Epithelial cell of prostate (primary cell): Measurements from ENCODE around the gene CA5B.
"Not testable (repeated sequence)": the region's sequence is repeated elsewhere in the genome, so short reads cannot be mapped to it uniquely, and the experiment has no call there.

Experiments used
- DNase-seq: peaks from one replicate; pipeline ENCODE4 v3.0.0-alpha.2; 2011; ENCODE audit warnings: low read depth, low spot score
- H3K27ac ChIP-seq: fragments of 450-650 bp; 2 replicates; pipeline ENCODE4 v1.5.1; 2017; ENCODE audit warnings: mild to moderate bottlenecking

Gene CA5B

DNA sequence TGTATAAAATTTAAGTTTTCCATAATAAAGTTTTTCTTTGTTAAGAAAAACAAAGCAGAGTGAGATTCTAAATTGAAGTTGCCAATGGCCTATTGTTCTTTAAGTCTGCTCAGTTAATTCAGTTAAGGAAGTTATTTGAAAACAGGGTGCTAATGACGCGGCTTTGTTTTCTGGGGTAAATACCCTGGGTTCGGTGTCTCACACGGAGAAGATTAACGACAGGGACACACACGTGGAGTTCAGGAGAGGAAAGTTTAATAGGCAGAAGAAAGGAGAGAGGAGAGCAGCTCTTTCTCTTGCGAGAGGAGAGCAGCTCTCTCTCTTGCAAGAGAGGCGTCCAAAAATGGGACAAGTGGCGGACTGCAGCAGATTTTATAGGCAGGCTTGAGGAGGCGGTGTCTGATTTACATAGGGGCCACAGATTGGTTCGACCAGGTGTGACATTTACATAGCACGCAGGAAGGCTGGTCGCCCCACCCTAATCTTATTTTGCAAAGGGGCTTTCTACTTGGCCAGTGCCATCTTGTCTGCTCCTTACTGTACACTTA, 9.6 kb downstream of the CA5B start:
- DNase-seq = no peak
- H3K27ac ChIP-seq = no peak overlapping the region

DNA sequence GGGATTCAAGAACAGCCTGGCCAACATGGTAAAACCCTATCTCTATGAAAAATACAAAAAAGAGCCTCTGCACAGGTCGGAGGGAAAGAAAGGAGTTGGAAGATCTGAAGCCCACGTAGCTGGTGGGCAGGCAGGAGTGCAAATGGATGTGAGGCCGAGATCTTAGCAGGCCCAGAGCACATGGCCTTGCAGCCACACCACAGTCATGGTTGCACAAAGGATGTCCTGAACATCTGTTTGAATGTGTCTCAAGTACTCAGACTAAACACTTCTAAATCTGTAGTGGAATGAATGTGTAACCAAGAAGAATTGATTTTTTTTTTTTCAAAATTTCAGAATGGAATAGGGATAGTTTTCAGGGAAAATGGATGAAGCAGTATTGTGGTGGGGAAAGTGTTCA, 10.8 kb downstream of the CA5B start:
- H3K27ac ChIP-seq = no peak overlapping the region
- no peak for DNase-seq

DNA sequence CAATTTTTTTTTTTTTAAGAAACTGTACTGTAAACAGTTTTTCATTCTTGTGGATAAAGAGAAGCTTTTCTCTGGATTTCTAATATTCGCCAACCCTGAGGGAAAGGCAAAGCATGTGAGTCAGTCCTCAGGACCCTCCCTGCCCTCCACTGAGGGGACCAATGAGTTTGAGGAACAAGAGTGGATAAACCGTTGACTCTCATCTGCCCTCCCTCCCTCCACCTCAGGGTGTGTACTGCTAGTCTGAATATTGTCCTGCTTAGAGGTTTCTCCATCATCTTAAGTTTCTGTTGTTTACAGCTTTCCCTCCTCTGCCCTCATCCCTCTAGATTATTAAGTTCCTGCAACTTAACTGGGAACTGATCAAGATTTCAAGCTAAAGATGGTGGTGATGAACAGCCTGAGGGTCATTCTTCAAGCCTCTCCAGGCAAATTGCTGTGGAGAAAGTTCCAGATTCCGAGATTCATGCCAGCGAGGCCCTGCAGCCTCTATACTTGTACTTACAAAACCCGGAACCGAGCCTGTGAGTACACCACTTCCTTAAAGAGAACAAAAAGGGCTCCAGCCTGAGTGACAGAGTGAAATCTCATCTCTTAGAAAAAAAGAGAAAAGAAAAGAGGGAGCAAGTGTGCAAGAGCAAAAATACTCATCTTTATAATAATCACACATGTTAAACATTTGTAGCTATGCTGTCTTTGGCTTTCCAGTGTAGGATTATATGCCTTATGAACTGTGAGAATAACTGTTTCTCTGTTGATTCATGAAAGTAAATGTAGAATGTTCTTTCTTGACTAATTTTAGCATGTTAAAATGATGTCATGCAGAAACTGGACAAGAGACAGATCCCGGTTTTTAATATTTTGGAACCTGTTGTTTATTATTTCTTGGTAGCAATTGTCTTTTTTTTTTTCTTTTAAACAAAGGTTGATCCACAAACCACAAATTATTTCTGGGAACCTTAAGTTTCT, 11.9 kb downstream of the CA5B start:
- H3K27ac ChIP-seq = no peak overlapping the region
- no peak for DNase-seq

DNA sequence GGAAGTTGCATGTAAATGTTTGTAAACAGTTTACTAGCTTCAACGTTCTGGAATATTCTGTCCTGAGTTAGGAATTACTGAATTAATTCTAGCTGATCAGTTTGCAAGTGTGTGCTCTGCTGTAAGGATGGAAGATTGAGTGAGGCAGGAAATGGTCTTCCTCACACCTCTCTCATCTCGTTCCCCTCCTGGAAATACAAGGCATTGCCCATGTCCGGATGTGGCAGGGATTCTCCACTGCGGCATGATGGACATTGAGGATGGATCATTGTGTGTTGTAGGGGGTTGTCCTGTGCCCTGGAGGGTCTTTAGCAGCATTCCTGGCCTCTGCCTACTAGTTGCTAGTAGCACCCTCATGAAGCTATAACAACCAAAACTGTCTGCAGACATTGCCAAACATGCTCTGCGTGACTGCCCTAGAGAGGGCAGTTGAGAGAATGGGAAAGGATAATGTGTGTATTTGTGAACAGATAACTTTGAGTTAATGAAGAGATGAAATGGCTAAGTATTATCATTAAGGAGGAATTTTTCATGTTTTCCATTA, 12.6 kb downstream of the CA5B start:
- no peak for DNase-seq
- H3K27ac ChIP-seq = no peak overlapping the region

DNA sequence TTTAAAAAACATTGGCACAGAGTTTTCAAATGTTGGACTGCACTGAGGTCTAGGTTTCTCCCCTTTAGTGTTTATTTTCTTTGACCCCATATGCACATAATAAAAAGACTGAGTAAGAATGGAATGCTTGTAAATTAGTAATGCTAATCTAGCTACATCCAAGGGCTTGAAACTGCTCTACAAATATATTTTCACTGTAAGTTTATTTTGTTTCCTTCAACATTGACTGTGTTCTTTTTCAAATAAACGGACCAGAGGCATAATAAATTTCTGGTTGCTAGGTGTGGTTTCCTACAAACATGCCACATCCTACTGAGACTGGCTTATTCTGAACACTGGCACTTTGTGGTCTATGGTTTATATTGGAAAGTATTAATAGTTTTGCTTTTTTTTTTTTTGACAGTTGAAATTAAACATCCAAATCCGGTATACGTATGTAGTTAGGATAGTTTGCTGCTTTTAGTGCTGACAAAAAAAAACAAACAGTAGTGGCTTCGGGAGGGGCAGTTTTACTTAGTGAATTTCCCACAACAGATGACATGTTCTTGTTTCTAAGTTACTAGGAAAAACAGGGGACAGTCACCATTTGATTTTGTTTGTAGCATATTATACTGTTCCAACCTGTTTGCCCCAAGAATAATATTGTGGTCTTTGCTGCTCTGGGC, 13.2 kb downstream of the CA5B start:
- no peak overlapping the region for H3K27ac ChIP-seq
- DNase-seq = no peak

DNA sequence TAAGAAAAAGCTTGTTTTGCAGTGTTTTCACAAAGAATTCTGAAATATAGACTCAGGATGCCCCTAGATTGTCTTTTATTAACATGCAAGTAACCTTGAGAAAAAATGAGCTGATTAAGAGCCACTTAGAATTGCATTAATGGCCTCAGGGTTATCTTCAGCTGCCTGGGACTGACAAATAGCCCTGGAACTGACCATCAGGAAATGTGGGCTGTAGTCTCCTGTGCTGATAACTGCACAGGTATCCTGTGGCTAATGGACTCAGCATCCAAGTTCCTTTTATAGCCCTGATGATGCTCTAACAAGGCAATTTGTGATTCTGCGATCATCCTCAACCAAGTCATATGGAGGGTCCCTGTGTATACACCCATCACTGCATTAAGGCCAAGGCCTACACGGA, 17.0 kb downstream of the CA5B start:
- DNase-seq = no peak
- no peak overlapping the region for H3K27ac ChIP-seq

DNA sequence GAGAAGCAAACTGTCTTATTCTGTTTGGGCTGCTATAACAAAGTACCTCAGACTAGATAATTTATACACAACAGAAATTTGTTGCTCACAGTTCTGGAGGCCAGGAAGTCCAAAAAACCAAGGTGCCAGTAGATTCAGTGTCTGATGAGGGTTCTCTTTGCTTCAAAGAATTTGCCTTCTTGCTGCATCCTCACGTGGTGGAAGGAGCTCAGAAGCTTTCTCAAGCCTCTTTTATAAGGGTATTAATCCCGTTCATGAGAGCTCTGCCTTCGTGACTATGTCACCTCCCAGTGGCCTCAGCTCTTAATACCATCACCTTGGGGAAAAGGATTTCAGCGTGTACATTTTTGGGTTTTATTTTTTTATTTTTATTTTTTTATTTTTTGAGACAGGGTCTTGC, 20.1 kb downstream of the CA5B start:
- DNase-seq = no peak
- H3K27ac ChIP-seq = no peak overlapping the region

DNA sequence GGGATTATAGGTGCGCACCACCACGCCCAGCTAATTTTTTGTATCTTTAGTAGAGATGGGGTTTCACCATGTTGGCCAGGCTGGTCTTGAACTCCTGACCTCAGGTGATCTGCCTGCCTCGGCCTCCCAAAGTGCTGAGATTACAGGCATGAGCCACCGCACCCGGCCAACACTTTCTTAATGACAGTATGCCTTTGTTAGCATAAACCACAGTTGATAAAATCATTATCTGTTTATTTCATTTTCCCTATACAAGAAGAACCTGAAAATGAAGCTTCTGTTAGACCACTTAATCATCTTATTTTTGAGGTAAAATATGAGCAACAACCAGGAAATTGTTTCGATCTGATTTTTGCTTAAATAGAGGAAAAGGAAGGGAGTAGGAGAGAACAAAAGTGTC, 21.8 kb downstream of the CA5B start:
- DNase-seq, H3K27ac ChIP-seq: not testable (repeated sequence)

DNA sequence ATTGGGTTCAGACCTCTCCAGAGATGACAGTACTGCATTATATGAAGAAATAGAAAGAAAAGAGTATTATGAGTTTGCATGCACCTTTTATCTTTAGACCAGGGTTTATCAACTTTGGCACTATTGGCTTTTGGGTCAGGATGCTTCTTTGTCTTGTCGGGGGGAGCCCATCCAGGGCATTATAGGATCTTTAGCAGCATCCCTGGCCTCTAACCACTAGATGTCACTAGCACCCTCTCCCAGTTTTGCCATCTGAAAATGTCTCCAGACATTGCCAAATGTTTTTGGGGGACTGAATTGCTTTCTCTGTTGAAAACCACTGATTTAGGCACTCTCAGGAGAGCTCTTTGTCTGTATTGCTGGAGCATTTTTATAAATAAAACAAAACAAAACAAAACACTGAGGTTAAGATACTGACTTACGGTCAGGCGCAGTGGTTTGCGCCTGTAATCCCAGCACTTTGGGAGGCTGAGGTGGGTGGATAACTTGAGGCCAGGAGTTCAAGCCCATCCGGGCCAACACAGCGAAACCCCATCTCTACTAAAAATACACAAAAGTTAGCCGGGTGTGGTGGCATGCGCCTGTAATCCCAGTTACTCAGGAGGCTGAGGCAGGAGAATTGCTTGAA, 23.6 kb downstream of the CA5B start:
- no peak for DNase-seq
- no peak overlapping the region for H3K27ac ChIP-seq

DNA sequence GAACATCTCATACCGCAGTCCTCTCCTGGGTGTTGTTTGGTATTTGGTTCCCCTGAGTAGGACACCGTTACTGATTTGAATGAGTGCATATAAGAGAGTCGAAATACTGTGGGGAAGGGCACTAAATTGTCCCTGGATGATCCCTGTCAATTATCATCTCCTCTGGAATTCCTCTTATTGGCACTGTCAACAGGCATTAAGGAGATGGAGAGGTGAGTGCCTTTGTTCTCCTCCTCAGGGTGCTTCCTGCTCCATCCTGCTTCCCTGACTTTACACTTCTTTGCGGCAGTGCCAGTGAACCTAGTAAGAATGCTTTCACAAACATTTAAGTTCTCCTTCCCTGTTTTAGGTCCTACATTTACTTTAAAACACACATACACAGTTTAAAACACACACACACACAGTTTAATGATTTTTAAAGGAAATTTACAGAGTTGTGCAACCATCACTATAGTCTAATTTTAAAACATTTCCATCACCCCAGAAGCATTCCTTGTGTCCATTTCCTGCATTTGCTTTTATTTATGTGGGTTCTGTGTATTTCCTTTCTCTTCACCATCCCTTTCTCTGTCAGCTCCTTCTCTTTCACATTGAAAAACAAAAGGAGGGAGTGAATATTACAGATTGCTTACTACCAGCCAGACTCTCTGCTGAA, 31.4 kb downstream of the CA5B start:
- DNase-seq = no peak
- no peak overlapping the region for H3K27ac ChIP-seq

DNA sequence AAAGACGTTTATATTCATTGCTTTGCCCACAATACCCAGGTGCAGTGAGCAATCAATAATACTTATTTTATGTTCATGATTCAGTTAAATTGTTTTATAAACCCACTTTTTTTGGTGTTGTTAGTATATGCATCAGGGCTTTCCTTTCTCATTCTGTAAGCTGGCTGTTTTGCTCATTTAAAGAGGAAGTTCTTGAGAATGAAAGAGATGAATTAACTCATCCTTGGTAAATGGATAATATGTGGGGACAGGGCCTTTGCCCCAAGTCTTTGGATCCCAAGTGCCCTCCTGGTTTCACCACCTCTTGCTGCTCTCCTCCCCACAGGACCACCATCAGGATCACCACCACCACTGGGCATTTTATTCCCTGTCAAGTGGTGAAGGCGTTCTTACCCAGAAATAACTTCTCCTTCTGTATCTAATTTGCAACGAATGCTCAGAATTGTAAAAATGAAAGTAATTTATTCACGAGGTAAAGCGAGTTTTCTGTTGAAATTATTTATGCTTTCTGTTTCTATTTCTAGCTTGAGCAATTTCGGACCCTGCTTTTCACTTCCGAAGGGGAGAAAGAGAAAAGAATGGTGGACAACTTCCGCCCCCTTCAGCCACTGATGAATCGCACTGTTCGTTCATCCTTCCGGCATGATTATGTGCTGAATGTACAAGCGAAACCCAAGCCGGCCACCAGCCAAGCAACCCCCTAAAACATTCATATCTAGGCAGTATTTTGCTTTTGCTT, 44.1 kb downstream of the CA5B start:
- no peak for DNase-seq
- no peak overlapping the region for H3K27ac ChIP-seq

DNA sequence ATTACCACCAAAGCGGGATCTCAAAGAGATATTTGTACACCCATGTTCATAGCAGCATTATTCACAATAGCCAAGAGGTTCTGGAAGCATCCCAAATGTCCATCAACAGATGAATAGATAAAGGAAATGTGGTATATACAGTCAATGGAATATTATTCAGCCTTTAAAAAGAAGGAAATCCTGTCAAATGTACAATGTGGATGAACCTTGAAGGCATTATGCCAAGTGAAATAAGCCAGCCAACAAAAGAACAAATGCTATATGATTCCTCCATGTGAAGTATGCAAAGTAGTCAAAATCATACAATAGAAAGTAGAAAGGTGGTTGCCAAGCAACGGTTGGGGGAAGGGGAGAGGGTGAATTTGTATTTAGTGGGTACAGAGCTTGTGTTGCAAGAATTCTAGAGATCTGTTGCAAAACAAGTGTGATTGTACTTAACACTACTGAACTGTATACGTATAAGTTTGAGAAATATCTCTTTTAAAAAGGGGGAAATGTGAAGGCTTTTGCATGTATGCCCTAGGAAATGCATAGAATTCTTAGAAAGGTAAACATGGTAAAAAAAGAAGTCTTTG, 47.2 kb downstream of the CA5B start:
- H3K27ac ChIP-seq = no peak overlapping the region
- no peak for DNase-seq

DNA sequence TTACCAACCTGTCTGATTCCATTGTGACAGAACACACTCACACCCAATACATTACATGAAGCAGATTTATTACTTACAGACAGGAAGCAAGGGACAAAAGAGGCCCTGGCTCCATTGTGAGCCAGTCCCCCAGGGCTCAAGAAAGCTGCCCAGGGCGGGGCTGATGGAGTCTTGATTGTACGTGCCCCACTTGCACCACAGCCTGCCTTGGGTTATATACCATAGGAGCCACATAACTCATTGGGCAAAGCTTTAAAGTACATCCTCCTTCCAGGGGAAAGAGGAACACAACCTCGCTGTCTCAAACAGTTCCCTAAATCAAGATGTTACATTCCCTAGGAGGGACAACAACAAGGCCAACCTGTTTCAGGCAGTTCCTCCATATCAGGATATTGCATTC, 48.8 kb downstream of the CA5B start:
- DNase-seq = no peak
- no peak overlapping the region for H3K27ac ChIP-seq

DNA sequence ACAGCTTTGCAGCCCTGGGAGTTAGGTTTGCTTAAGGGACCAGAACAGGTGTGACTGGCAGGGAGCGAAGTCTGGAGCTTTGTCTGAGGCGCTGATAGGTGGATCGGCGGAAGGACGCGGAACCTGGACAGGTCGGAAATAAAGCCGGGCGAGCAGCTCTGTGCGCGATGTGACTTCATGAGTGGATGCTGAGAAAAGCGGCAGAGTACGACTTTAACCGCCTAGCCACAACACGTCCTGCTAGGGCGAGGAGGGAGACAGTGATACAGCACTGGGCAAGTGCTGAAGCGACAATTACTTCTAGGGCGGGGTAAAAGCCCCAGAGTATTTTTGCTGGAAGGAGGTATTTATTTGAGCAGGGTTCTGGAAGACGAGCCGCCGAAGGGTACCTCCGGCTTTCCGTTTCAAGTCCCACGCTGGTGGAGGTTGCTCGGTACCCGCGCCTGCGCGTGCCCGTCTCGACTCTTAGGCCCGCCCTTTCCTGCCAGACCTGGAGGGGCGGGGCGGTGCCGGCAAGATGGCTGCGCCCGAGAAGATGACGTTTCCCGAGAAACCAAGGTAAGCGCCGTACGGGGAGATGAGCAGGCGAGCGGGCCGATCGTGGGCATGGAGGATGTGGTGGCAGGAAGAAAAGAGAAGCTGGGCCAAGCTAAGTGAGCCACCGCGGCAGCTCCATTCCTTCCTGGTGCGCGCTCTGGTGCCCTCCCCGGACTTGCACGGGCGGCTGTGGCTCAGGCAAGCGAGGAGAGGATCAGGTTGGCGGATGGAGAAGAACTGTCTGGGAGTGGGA, 52.1 kb downstream of the CA5B start, which contains the start of gene ZRSR2:
Gene ZRSR2 (plus strand): TSS at position 506 of the 790 bp plus-strand sequence. CDS start 12 bp downstream, at position 518.
- DNase-seq = no peak
- H3K27ac ChIP-seq = peak within 1 kb of the TSS; percentile 69

DNA sequence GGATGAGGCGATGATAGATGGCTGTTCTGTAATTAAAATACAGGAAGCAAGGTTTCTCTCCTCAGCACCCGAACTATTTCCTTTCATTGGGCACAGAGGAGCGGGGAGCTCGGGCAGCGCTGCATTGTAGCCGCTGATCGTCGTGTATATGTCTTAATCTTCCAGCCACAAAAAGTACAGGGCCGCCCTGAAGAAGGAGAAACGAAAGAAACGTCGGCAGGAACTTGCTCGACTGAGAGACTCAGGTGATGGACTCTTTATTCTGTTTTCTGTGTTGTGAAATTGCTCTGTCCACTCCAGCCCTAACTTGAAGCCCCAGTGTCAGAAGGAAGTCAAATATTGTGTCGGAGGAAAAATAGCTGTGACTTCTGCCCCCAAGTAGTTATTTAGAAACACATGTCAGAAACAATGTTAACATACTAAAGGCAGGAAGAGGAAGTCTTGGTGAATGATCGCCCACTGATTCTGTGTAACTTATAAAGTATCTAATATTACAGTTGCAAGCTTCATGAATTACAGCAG, 52.8 kb downstream of the CA5B start:
- peak overlapping the region; percentile 69 for H3K27ac ChIP-seq
- no peak for DNase-seq

DNA sequence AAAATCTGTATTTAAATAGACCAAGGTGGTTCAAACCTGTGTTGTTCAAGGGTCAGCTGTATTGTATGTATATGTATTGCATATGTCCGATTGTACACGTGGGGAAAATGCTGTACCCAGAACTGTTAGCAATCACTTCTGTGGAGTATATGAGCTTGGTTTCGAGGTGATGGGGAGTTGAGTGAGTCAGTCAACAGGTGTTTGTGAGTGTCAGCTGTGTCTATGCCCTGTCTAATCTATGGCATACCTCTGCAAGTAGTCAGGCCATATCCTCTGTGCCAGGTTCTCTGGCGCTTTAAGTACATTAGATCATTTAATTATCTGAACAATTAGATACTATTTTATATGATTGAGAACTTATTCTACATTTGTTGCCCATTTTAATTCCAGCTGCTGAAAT, 59.6 kb downstream of the CA5B start:
- H3K27ac ChIP-seq = no peak overlapping the region
- DNase-seq = no peak

DNA sequence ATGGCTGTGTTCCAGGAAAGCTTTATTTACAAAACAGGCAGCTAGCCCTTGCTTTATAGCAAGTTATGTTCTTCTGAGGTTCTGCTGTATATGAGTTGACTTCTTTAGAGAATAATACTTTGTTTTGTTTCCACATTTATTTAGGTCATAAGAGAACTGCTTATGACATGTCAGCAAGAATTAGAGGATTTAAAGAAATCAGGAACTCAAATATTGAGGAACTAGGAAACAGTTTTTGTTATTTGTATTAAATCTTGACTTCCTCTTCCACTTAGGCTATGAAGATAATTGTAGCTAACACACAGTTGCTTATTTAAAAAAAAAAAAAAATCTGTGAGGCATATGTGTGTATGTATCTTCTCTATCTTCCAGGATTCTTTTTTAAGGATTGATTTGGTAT, 66.5 kb downstream of the CA5B start:
- no peak for DNase-seq
- H3K27ac ChIP-seq = no peak overlapping the region

DNA sequence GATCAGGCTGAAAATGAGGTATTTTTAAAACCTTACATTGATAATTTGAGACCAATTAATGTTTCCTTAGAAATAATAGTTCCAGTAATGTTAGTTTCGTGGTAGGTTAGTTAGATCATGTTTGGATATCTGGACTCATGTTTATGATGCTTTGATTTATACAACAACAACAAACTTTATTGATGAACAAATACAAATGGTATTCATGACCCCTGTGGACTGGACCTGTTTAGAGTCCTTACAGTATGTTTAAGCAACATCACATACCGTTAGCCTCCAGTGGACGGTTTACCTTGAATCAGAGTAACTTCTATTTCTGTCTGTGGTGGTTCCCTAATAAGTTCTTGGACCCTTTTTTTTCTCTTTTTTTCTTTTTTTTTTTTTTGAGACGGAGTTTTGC, 70.2 kb downstream of the CA5B start:
- no peak overlapping the region for H3K27ac ChIP-seq
- no peak for DNase-seq
